GM12878 (cell line): ENCODE results near the gene TMEM63B. TPM values are rescaled to one million over a fixed set of nuclear protein-coding genes. Genes with fewer than 3 reads are reported as not detected.

Experiments
- BMI1 ChIP-seq: fragments of 450-650 bp; IDR thresholded peaks from 2 replicates; pipeline ENCODE4 v1.6.1; 2016; ENCODE audit warnings: mild to moderate bottlenecking, moderate library complexity, borderline replicate concordance
- BRCA1 ChIP-seq: IDR thresholded peaks from 2 replicates; pipeline ENCODE4 v1.6.1; 2011; ENCODE audit warnings: low read depth, low read length, improper control_type of control experiment
- CBX5 ChIP-seq: sonication (generic); IDR thresholded peaks from 2 replicates; pipeline ENCODE4 v1.6.1; 2016; ENCODE audit warnings: low read depth, moderate library complexity, mild to moderate bottlenecking, inconsistent platforms
- CHD2 ChIP-seq: IDR thresholded peaks from 2 replicates; pipeline ENCODE4 v1.6.1; 2011; ENCODE audit warnings: low read depth, low read length, improper control_type of control experiment, borderline replicate concordance
- EZH2 ChIP-seq: IDR thresholded peaks from 2 replicates; pipeline ENCODE4 v1.6.1; 2012; ENCODE audit warnings: low read depth, mild to moderate bottlenecking, control low read depth, inconsistent platforms, low read length, borderline replicate concordance; ENCODE audit not compliant: control insufficient read depth
- FOXK2 ChIP-seq: fragments of 450-650 bp; IDR thresholded peaks from 2 replicates; pipeline ENCODE4 v1.6.1; 2017; ENCODE audit warnings: mild to moderate bottlenecking, moderate library complexity
- GABPA ChIP-seq: IDR thresholded peaks from 2 replicates; pipeline ENCODE4 v1.6.1; 2014; ENCODE audit warnings: antibody characterized with exemption, low read depth, mild to moderate bottlenecking, inconsistent platforms
- IKZF1 ChIP-seq: fragments of 450-650 bp; conservative IDR thresholded peaks from 2 replicates; pipeline ENCODE4 v1.6.1; 2017; ENCODE audit warnings: antibody characterized with exemption, mild to moderate bottlenecking
- IRF4 ChIP-seq: IDR thresholded peaks from 2 replicates; pipeline ENCODE4 v1.6.1; 2011; ENCODE audit warnings: low read depth, low read length
- MAX ChIP-seq: IDR thresholded peaks from 2 replicates; pipeline ENCODE4 v1.6.1; 2012; ENCODE audit warnings: low read depth, low read length, improper control_type of control experiment
- MEF2A ChIP-seq: IDR thresholded peaks from 2 replicates; pipeline ENCODE4 v1.6.1; 2011; ENCODE audit warnings: low read depth, mild to moderate bottlenecking, low read length, moderate library complexity; ENCODE audit not compliant: insufficient read depth
- MEF2B ChIP-seq: fragments of 450-650 bp; IDR thresholded peaks from 2 replicates; pipeline ENCODE4 v1.6.1; 2018; ENCODE audit warnings: mild to moderate bottlenecking, moderate library complexity; ENCODE audit not compliant: partially characterized antibody, poor library complexity, severe bottlenecking
- MLLT1 ChIP-seq: fragments of 450-650 bp; IDR thresholded peaks from 2 replicates; pipeline ENCODE4 v1.6.1; 2016; ENCODE audit warnings: mild to moderate bottlenecking
- NFIC ChIP-seq: IDR thresholded peaks from 2 replicates; pipeline ENCODE4 v1.6.1; 2012; ENCODE audit warnings: low read depth, mild to moderate bottlenecking, inconsistent platforms, low read length, moderate library complexity
- NFXL1 ChIP-seq: fragments of 450-650 bp; IDR thresholded peaks from 2 replicates; pipeline ENCODE4 v1.6.1; 2017; ENCODE audit warnings: antibody characterized with exemption, mild to moderate bottlenecking, borderline replicate concordance
- RELA ChIP-seq: fragments of 450-650 bp; IDR thresholded peaks from 2 replicates; pipeline ENCODE4 v1.8.0; 2014; ENCODE audit warnings: borderline replicate concordance; ENCODE audit not compliant: partially characterized antibody
- RFX5 ChIP-seq: IDR thresholded peaks from 2 replicates; pipeline ENCODE4 v1.6.1; 2011; ENCODE audit warnings: low read depth, low read length, improper control_type of control experiment
- RUNX3 ChIP-seq: IDR thresholded peaks from 2 replicates; pipeline ENCODE4 v1.6.1; 2012; ENCODE audit warnings: low read length, inconsistent platforms
- SREBF1 ChIP-seq: IDR thresholded peaks from 2 replicates; pipeline ENCODE4 v1.6.1; 2012; ENCODE audit warnings: mild to moderate bottlenecking, low read length
- STAT1 ChIP-seq: fragments of 450-650 bp; conservative IDR thresholded peaks from 2 replicates; pipeline ENCODE4 v1.6.1; 2014; ENCODE audit warnings: antibody characterized with exemption, mild to moderate bottlenecking
- SUZ12 ChIP-seq: fragments of 200-600 bp; sonication (generic); IDR thresholded peaks from one replicate; pipeline ENCODE4 v1.6.1; 2018; ENCODE audit warnings: antibody characterized with exemption, mild to moderate bottlenecking; ENCODE audit not compliant: unreplicated experiment
- TCF12 ChIP-seq: IDR thresholded peaks from 2 replicates; pipeline ENCODE4 v1.6.1; 2011; ENCODE audit warnings: low read depth, mild to moderate bottlenecking, low read length
- USF1 ChIP-seq: IDR thresholded peaks from 2 replicates; pipeline ENCODE4 v1.6.1; 2011; ENCODE audit warnings: borderline replicate concordance, low read depth, mild to moderate bottlenecking, moderate library complexity, mixed read lengths, low read length; ENCODE audit not compliant: insufficient read depth; ENCODE audit errors: extremely low read length
- polyA plus RNA-seq, 11 experiments: library from polyadenylated mRNA; depleted of rRNA in 4 of 11; unstranded in 6 of 11; stranded (reverse) in 5 of 11; fragments of >200 nt; fragmentation: Nextera tagmentation in 4 of 11; fragmentation: Illumina TruSeq in 1 of 11; extraction: Ambion mirVana in 4 of 11; extraction: Trizol in 1 of 11; gene quantifications; 1 replicate in 1 of 11; 2 replicates in 10 of 11; pipeline versions ENCODE4 v1.2.1 to v1.2.3, GENCODE V29; 2011 to 2016; ENCODE audit warnings: inconsistent platforms in 2 of 11, missing spikeins in 2 of 11, low read depth in 1 of 11
- total RNA-seq, 4 experiments: library from RNA; depleted of rRNA in 3 of 4; stranded (reverse); fragments of >200 nt in 3 of 4; fragmentation: Illumina TruSeq in 1 of 4; extraction: Trizol in 1 of 4; gene quantifications; 2 replicates each; pipeline versions ENCODE4 v1.2.1 to v1.2.3, GENCODE V29; 2013 to 2021
- TF ChIP-seq, protein P1 (sequence below): IDR thresholded peaks from 2 replicates; pipeline ENCODE4 v1.6.1; 2012; ENCODE audit warnings: low read length, inconsistent platforms

The TMEM63B gene
- total and polyA plus RNA-seq, 10 of the 15 experiments (the other 5 are each of a cell fraction or from before 2014, with no cell fraction given): 0.09 to 15.0 (median 7.1) TPM; not detected in 1

- TF ChIP-seq MEF2A: 0 out of 2 replicates have a peak, but pooled peaks have one; percentile 45
- TF ChIP-seq EZH2: no peak
- no peak for TF ChIP-seq CBX5
- TF ChIP-seq BRCA1: no peak
- no peak for TF ChIP-seq MEF2B
- peak; percentile 87 for TF ChIP-seq RUNX3
- peak; percentile 86; the same call in 1 of the 2 replicates for TF ChIP-seq TCF12
- no peak for TF ChIP-seq STAT1
- TF ChIP-seq MAX: no peak
- TF ChIP-seq NFXL1: no peak
- no peak; the same call in 1 of the 2 replicates for TF ChIP-seq MLLT1
- no peak for TF ChIP-seq SUZ12
- TF ChIP-seq GABPA: no peak
- TF ChIP-seq RFX5: no peak
- TF ChIP-seq IRF4: no peak
- peak; percentile 62 for TF ChIP-seq RELA
- TF ChIP-seq, protein P1, sequence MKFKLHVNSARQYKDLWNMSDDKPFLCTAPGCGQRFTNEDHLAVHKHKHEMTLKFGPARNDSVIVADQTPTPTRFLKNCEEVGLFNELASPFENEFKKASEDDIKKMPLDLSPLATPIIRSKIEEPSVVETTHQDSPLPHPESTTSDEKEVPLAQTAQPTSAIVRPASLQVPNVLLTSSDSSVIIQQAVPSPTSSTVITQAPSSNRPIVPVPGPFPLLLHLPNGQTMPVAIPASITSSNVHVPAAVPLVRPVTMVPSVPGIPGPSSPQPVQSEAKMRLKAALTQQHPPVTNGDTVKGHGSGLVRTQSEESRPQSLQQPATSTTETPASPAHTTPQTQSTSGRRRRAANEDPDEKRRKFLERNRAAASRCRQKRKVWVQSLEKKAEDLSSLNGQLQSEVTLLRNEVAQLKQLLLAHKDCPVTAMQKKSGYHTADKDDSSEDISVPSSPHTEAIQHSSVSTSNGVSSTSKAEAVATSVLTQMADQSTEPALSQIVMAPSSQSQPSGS: no peak
- TF ChIP-seq BMI1: no peak
- TF ChIP-seq FOXK2: no peak
- TF ChIP-seq IKZF1: peak; percentile 55
- TF ChIP-seq CHD2: no peak; the same call in 1 of the 2 replicates
- TF ChIP-seq NFIC: no peak
- TF ChIP-seq SREBF1: no peak
- TF ChIP-seq USF1: no peak
Observed at GRCh38 chr6:44176762-44177509, 49.6 kb downstream of the TMEM63B start (continued).
